IPS-18a (cell line): Measurements from ENCODE around the gene PRR29.
"Not testable (repeated sequence)": the region's sequence is repeated elsewhere in the genome, so short reads cannot be mapped to it uniquely, and the experiment has no call there.

ENCODE experiments used
- H3K27ac ChIP-seq: one replicate; pipeline ENCODE4 v1.5.1; 2013; ENCODE audit warnings: low read length
- H3K27me3 ChIP-seq: one replicate; pipeline ENCODE4 v1.6.1; 2013; ENCODE audit warnings: mild to moderate bottlenecking, low read length; ENCODE audit not compliant: control insufficient read depth, insufficient read depth
- H3K36me3 ChIP-seq: one replicate; pipeline ENCODE4 v1.6.1; 2013; ENCODE audit warnings: low read depth, low read length; ENCODE audit not compliant: control insufficient read depth
- H3K4me1 ChIP-seq: one replicate; pipeline ENCODE4 v1.6.1; 2013; ENCODE audit warnings: low read depth, low read length; ENCODE audit not compliant: control insufficient read depth
- H3K4me3 ChIP-seq: one replicate; pipeline ENCODE4 v1.5.1; 2013; ENCODE audit warnings: low read length
- H3K9ac ChIP-seq: one replicate; pipeline ENCODE4 v1.6.1; 2013; ENCODE audit warnings: mild to moderate bottlenecking, low read length, moderate library complexity
- H3K9me3 ChIP-seq: one replicate; pipeline ENCODE4 v1.6.1; 2013; ENCODE audit warnings: low read depth, low read length; ENCODE audit not compliant: control insufficient read depth

The PRR29 gene

DNA sequence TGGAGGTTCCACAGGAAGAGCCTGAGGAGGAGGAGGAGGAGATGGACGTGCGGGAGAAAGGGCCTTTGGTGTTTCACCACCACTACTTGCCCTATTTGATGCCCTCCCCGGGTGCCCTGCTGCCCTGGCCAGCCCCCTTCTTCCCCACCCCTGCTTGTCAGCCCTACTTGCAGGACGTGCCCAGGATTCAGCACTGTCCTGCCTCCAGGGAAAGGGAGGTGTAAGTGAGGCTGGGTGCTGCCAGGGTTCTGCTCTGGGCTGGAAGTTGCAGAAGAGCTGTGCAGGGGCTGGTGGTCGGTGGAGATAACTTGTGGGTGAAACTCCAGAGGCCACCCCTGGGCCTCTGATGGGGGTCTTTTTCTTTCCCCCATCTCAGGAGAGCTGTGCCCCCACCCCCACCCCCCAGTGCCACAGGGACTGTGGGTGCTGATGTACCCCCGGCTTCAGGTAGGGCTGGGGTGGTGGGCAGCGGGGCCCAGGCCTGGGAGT, 3.0 kb downstream of the PRR29 start:
- H3K27ac ChIP-seq: no peak overlapping the region
- H3K4me1 ChIP-seq: peaks cover 4% of the 10 kb centered on the region
- no peaks in the 10 kb centered on the region for H3K36me3 ChIP-seq
- no peaks in the 10 kb centered on the region for H3K9me3 ChIP-seq
- H3K27me3 ChIP-seq: peaks cover 23% of the 10 kb centered on the region
- H3K4me3 ChIP-seq: no peak overlapping the region
- no peak overlapping the region for H3K9ac ChIP-seq

DNA sequence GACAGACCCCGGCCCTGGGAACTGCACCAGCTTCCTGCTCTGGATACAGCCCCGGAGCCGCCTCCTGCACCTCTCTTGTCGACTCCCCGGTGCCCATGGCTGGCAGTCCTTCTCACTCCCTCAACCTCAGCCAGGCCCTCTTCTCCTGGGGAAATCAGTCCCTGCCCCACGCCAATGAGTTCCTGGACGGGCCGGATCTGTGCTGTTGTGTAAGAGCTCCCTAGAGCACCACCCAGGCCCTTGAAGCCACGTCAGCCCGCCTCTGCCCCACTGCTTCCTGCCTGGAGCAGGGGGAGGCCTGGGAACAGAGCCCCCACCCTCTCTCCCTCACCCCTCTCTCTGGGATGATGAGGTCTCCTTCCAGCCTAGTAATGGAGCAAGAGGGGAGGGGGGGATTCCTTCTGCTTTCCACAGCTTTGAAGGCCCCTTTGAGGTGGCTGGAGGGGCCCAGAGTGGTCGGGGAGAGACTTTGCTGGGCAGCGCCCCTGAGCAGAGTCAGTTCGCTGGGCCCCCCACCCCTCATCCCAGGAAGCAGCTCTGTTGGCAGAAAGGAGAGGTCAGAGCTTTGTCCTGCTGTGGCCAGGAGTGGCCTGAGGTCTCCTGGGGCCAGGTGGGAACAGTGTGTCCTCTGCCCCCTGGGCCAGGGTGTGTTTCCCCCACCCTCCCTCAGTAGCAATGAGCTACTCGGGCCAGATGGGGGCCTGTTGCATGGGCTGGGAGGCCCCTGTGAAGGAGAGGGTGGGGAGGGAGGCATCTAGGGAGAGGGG, 3.8 kb downstream of the PRR29 start:
- Histone ChIP-seq H3K9me3 (no peaks in the 10 kb centered on the region), H3K4me3 (no peak overlapping the region), H3K27me3 (peaks cover 18% of the 10 kb centered on the region), H3K4me1 (peaks cover 4% of the 10 kb centered on the region), H3K9ac (no peak overlapping the region), H3K36me3 (no peaks in the 10 kb centered on the region), H3K27ac (no peak overlapping the region)

DNA sequence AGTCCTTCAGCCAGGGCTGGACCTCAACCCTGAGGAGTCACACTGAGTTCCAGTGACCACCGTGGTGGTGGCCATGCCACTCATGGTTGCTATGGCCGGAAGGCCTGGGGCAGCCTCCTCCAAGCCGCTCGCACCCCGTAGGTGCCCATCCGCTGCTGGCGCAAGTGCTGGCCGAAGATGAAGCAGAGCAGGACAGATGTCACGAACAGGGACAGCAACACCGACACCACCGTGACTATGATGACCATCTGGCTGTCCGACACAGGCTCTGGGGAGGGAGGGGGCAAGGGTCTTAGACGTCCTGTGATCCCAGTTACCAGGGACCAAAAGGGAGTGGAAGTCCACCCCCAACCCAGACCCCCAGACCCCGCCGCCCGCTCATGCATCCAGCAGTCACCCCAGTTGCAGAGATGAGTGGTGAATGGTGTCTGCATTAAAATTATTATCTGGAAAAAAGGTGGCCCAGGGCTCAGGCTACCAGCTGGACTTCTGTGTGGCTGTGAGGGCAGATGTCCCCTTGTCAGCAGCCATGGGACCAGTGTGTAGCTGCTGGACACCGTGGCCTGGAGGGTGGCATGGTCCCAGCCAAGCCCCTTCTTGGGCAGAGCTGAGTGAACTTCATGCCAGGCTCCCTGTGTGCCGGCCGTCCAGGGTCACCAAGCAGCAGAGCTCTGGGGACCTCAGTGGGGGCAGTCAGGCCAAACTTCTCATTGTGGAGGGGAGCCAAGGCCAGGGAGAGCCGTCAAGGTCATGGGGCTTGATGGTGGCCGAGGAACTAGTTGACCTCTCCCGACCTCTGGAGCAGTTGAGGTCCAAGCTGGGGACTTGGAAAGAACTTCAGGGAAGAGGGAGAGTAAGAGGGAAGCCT, 4.7 kb downstream of the PRR29 start:
- H3K36me3 ChIP-seq: no peaks in the 10 kb centered on the region
- H3K9ac ChIP-seq: no peak overlapping the region
- H3K27ac ChIP-seq: no peak overlapping the region
- H3K4me3 ChIP-seq: no peak overlapping the region
- peaks cover 9% of the 10 kb centered on the region for H3K27me3 ChIP-seq
- peaks cover 4% of the 10 kb centered on the region for H3K4me1 ChIP-seq
- H3K9me3 ChIP-seq: no peaks in the 10 kb centered on the region

DNA sequence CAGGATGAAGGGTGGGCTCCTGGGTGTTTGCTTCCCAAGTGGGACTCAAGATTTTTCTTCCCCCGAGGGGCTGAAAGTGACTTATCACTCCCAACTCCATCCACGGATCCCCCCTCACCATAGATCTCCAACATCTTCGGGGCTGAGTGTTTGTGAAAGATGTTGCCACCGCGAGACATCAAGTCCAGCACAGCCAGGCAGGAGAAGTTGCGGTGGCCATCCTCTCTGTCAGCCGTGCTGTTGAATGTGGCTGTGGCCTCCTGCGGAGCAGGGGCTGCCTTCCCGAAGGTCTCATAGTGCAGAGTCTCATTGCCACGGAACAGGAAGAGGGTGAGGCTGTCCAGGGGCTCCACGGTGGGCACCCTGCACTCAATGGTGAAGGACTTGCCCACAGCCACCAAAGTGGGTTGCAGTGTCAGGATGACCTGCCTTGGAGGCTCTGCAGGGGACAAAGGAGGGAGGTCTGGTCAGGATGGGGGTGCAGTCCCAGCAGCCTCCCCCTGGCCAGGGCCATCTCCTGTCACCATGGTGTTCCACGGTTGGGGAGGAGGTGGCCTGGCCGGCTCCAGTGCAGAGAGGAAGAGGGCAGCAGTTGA, 5.5 kb downstream of the PRR29 start:
- Histone ChIP-seq H3K9ac (no peak overlapping the region), H3K9me3 (no peaks in the 10 kb centered on the region), H3K27ac (no peak overlapping the region), H3K27me3 (peaks cover 9% of the 10 kb centered on the region), H3K4me3 (no peak overlapping the region), H3K4me1 (peaks cover 4% of the 10 kb centered on the region), H3K36me3 (no peaks in the 10 kb centered on the region)

DNA sequence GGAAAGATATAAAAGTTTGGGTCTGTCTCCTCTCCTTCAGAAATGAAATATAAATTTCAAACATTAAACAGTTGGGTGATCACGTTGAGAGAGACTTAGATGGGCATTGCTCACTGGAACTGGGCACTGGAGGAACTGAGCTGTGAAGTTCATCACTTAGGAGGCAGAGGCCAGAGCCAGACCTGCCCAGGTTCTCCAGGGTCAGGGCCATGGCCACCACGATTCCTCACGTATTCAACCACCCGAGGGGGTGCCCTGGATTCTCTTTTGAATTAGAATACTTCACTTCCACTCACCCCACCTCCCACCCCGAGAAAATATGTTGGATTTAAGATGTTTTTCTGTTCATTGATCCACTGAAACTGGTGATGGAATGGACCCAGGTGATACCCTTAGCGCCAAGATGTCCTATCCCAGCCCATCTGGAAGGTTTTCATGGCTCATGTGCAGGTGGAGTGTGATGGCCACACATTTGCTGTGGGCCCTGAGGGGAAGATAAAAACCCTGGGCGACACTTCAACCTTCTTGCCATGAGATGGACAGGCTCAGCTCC, 6.1 kb downstream of the PRR29 start:
- no peaks in the 10 kb centered on the region for H3K36me3 ChIP-seq
- no peak overlapping the region for H3K4me3 ChIP-seq
- H3K9ac ChIP-seq: no peak overlapping the region
- no peaks in the 10 kb centered on the region for H3K9me3 ChIP-seq
- H3K27ac ChIP-seq: no peak overlapping the region
- H3K27me3 ChIP-seq: peaks cover 3% of the 10 kb centered on the region
- peaks cover 4% of the 10 kb centered on the region for H3K4me1 ChIP-seq

DNA sequence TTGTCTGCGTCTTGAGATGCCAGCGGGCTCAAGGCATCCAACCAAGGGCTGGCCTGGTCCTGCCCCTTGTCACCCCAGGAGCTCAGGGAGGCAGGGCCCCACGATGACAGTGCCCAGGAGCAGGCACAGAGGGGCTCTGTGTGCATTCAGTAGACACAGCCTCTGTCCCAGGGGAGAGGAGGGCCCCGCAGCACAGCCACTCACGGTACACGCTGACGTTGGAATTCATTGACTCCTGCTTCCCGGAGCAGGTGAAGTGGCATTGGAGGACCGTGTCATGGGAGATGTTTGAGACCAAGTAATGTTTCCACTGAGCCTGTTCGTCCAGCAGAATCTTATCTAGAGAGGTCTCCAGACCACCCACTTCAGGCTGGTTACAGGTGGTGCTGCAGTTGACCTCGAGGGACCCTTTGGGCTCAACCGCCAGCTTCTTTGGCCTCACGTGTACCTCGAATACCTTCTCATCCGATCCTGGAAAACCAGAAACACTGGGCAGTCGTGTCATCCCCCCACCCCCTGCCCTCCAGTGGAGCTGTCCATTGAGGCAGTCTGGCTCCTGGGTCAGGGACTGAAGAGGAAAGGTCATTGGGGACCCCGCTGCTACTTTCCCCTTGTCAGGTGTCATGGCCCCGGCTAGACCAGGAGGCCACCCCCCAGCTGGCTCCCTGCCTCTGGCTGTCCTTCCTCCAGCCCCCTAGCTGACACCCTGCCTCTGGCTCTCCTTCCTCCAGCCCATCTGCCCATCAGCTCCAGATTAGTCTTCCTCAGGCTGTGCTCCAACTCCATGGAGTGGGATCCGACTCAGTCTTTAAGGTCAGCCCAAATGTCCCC, 7.0 kb downstream of the PRR29 start:
- Histone ChIP-seq H3K4me1 (peaks cover 7% of the 10 kb centered on the region), H3K4me3 (no peak overlapping the region), H3K36me3 (no peaks in the 10 kb centered on the region), H3K9ac (no peak overlapping the region), H3K27ac (no peak overlapping the region), H3K9me3 (no peaks in the 10 kb centered on the region), H3K27me3 (no peaks in the 10 kb centered on the region)

DNA sequence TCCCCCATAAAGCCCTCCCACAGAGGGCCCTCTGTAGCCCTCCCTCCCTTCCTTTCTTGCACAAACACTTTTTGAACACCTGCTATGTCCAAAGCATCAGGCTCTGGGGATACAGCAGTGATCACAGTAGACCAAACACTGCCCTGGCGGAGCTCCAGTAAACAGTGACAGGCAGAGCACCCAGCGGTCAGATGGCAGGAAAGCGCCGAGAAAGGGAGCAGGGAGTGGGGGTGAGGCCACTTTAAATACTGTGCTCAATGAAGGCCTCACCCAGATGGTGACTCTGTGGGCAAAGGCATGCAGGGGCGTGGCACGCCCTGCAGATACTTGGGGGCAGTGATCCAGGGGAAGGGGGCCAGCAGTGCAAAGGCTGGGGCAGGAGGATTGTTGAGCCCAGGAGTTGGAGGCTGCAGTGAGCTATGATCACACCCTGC, 7.6 kb downstream of the PRR29 start:
- H3K4me3 ChIP-seq: no peak overlapping the region
- H3K27ac ChIP-seq: no peak overlapping the region
- no peaks in the 10 kb centered on the region for H3K9me3 ChIP-seq
- H3K36me3 ChIP-seq: no peaks in the 10 kb centered on the region
- H3K27me3 ChIP-seq: no peaks in the 10 kb centered on the region
- no peak overlapping the region for H3K9ac ChIP-seq
- peaks cover 9% of the 10 kb centered on the region for H3K4me1 ChIP-seq

DNA sequence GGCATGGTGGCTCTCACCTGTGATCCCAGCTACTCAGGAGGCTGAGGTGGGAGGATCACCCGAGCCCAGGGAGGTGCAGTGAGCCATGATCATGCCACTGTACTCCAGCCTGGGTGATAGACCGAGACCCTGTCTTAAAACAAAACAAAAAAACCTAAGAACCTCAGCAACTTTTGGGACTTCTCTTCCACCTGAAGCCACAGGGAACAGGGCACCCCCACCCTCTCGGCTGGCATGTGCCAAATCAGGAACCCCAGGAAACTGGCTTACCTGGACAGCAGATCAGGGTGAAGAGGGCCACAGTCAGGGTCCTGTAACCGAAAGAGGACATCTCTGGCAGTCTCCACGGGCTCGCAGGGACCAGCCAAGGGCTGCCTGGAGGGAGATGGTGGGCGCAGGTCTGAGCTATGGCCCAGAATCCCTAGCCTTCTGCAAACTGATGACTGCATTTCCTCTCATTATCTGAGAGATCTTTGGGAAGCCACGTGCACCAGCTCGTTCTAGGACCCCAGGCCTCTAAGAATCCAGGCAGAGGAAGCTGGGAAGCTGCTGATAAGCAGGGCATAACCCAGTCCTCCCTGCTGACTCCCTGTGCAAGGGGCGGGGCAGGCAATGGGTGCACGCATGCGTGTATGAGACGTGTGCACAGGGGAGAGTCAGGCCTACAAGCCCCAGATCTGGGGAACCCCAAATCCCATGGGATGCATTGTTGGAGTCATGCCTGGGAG, 8.4 kb downstream of the PRR29 start:
- peaks cover 9% of the 10 kb centered on the region for H3K4me1 ChIP-seq
- H3K4me3 ChIP-seq: no peak overlapping the region
- no peaks in the 10 kb centered on the region for H3K36me3 ChIP-seq
- H3K27me3 ChIP-seq: no peaks in the 10 kb centered on the region
- H3K9ac ChIP-seq: no peak overlapping the region
- no peak overlapping the region for H3K27ac ChIP-seq
- H3K9me3 ChIP-seq: no peaks in the 10 kb centered on the region

DNA sequence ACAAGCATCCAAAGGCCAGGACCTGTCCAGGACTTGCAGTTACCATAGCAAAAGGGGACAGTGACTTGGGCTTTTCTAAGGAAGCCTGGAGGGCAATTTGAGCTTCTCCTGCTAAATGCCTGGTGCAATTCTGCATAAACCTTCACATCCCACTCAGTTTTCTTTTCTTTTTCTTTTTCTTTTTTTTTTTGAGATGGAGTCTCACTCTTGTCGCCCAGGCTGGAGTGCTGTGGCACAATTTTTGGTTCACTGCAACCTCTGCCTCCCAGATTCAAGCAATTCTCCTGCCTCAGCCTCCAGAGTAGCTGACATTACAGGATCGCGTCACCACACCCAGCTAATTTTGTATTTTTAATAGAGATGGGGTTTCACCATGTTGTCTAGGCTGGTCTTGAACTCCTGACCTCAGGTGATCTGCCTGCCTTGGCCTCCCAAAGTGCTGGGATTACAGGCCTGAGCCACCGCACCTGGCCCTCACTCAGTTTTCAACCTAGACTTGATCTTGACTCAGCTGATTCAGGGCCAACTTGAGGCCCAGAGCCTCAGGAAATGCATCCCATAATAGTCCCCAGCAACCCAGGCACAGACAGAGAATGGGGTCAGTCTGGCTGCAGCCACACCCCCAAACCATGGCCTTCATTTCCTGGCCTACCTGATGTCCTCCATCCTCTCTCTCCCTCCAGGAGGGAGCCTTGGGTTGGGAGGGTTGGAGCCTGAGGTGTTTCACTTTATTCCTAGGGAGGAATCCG, 9.1 kb downstream of the PRR29 start:
- not testable (repeated sequence) for H3K27me3 ChIP-seq, H3K27ac ChIP-seq, H3K4me3 ChIP-seq, H3K4me1 ChIP-seq, H3K9me3 ChIP-seq, H3K36me3 ChIP-seq, H3K9ac ChIP-seq

DNA sequence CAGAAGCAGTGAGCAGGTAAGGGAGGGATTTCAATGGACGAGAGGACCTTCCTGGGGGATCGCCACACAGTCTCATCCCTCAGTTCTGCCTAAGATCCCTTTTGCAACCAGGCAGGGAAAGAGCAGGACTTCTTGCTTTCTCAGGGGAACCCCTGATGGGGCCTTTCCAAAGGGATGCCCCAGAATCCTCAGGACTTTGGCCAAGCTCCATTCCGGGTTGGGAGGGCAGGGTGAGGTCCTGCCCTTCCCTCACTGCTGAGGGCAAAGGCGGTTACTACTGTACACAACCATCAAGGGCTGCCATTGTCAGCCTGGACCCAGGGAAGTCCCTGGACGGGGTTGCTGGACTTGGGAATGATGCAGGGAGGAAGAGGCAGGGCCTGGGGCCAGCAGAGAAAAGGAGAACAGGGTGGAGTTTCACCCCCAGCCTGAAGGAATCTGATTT, 9.7 kb downstream of the PRR29 start:
- Histone ChIP-seq H3K27ac (no peak overlapping the region), H3K9me3 (no peaks in the 10 kb centered on the region), H3K9ac (no peak overlapping the region), H3K36me3 (no peaks in the 10 kb centered on the region), H3K4me1 (peaks cover 9% of the 10 kb centered on the region), H3K4me3 (no peak overlapping the region), H3K27me3 (no peaks in the 10 kb centered on the region)
